WTC11 (cell line): Measurements from ENCODE around the gene CDH11.

Experiments
- CDX4 ChIP-seq: fragments of 250-450 bp; sonication (Bioruptor Pico); IDR thresholded peaks from 2 replicates; pipeline ENCODE4 v1.9.0; 2021; ENCODE audit warnings: moderate library complexity, mild to moderate bottlenecking, inconsistent platforms, borderline replicate concordance
- CREM ChIP-seq: sonication (generic); formaldehyde crosslinking; IDR thresholded peaks from 2 replicates; pipeline ENCODE4 v1.8.1; 2022; ENCODE audit warnings: mild to moderate bottlenecking, missing genetic modification reagents, moderate library complexity
- CTCF ChIP-seq: fragments of 200-600 bp; IDR thresholded peaks from 2 replicates; pipeline ENCODE4 v1.8.0; 2022; ENCODE audit warnings: antibody characterized with exemption
- ETV6 ChIP-seq: sonication (generic); formaldehyde crosslinking; IDR thresholded peaks from 2 replicates; pipeline ENCODE4 v1.8.1; 2022; ENCODE audit warnings: mild to moderate bottlenecking, missing genetic modification reagents
- FOXP1 ChIP-seq: sonication (generic); formaldehyde crosslinking; IDR thresholded peaks from 2 replicates; pipeline ENCODE4 v1.8.0; 2022; ENCODE audit warnings: missing genetic modification reagents, mild to moderate bottlenecking, moderate library complexity, borderline replicate concordance
- HMGXB4 ChIP-seq: sonication (generic); formaldehyde crosslinking; IDR thresholded peaks from 2 replicates; pipeline ENCODE4 v1.8.1; 2023; ENCODE audit warnings: mild to moderate bottlenecking, moderate library complexity, missing genetic modification reagents
- IRF1 ChIP-seq: sonication (generic); formaldehyde crosslinking; IDR thresholded peaks from 2 replicates; pipeline ENCODE4 v1.8.0; 2023; ENCODE audit warnings: missing genetic modification reagents
- MAX ChIP-seq: sonication (generic); formaldehyde crosslinking; IDR thresholded peaks from 2 replicates; pipeline ENCODE4 v1.8.0; 2022; ENCODE audit warnings: mild to moderate bottlenecking, missing genetic modification reagents
- MXD4 ChIP-seq: fragments of 250-450 bp; sonication (Bioruptor Pico); IDR thresholded peaks from 2 replicates; pipeline ENCODE4 v1.8.0; 2021; ENCODE audit warnings: mild to moderate bottlenecking, moderate library complexity, borderline replicate concordance
- SMAD4 ChIP-seq: sonication (generic); formaldehyde crosslinking; IDR thresholded peaks from 2 replicates; pipeline ENCODE4 v1.8.0; 2022; ENCODE audit warnings: mild to moderate bottlenecking, missing genetic modification reagents
- TEAD4 ChIP-seq: sonication (generic); formaldehyde crosslinking; IDR thresholded peaks from 2 replicates; pipeline ENCODE4 v1.8.0; 2022; ENCODE audit warnings: mild to moderate bottlenecking, missing genetic modification reagents
- ZNF263 ChIP-seq: sonication (generic); formaldehyde crosslinking; IDR thresholded peaks from 2 replicates; pipeline ENCODE4 v1.8.1; 2022; ENCODE audit warnings: low read depth, mild to moderate bottlenecking, moderate library complexity, missing genetic modification reagents
- ZNF512 ChIP-seq: sonication (generic); formaldehyde crosslinking; IDR thresholded peaks from 2 replicates; pipeline ENCODE4 v1.8.1; 2022; ENCODE audit warnings: missing genetic modification reagents, borderline replicate concordance
- ZNF671 ChIP-seq: fragments of 250-450 bp; sonication (Bioruptor Pico); IDR thresholded peaks from 2 replicates; pipeline ENCODE4 v1.8.0; 2021; ENCODE audit warnings: mild to moderate bottlenecking

GRCh38 chr16:65118871-65119270, 3.0 kb downstream of the CDH11 start:
- TF ChIP-seq TEAD4 (CRISPR knock-in tag) (no peak), CTCF (no peak), MXD4 (CRISPR knock-in tag) (no peak), HMGXB4 (CRISPR knock-in tag) (no peak), MAX (CRISPR knock-in tag) (no peak), ETV6 (no peak), ZNF512 (CRISPR knock-in tag) (no peak), SMAD4 (CRISPR knock-in tag) (no peak), ZNF263 (CRISPR knock-in tag) (no peak), ZNF671 (no peak), CREM (CRISPR knock-in tag) (no peak), CDX4 (no peak), FOXP1 (CRISPR knock-in tag) (no peak), IRF1 (CRISPR knock-in tag) (no peak)
